Body of pancreas (tissue), 4 donors: ENCODE measurements around the gene SCN5A. TPM values are rescaled to one million over a fixed set of nuclear protein-coding genes. Genes with fewer than 3 reads are reported as not detected.

Source experiments
- ATAC-seq: fragments of 150-250 bp; one replicate; pipeline ENCODE4 v1.9.1; 2016
- DNase-seq, 4 donors: peaks; one replicate each; pipeline ENCODE4 v3.0.0-alpha.2; 2019
- H3K27ac ChIP-seq, 4 donors: fragments of 200-600 bp; sonication (generic); 1 replicate in 3 of 4; 2 replicates in 1 of 4; pipeline versions ENCODE4 v1.5.1 to v1.6.1; 2016 to 2019; ENCODE audit warnings: mild to moderate bottlenecking in 1 of 4, mixed read lengths in 1 of 4, moderate library complexity in 1 of 4
- H3K27me3 ChIP-seq, 2 donors: fragments of 200-600 bp; sonication (generic); one replicate each; pipeline ENCODE4 v1.6.0; 2016; ENCODE audit warnings: mild to moderate bottlenecking in 1 of 2
- H3K36me3 ChIP-seq, 2 donors: fragments of 200-600 bp; sonication (generic); replicated peaks in 1 of 2; 2 replicates each; pipeline ENCODE4 v1.5.1; 2016; ENCODE audit warnings: low read depth in 2 of 2; ENCODE audit not compliant: insufficient read depth in 1 of 2
- H3K4me1 ChIP-seq: fragments of 200-600 bp; sonication (generic); one replicate; pipeline ENCODE4 v1.6.0; 2016
- H3K4me3 ChIP-seq, 2 donors: fragments of 200-600 bp; sonication (generic); 1 replicate in 1 of 2; 2 replicates in 1 of 2; pipeline ENCODE4 v1.5.1; 2016 to 2019
- H3K9me3 ChIP-seq, 3 donors: fragments of 200-600 bp; sonication (generic); 1 replicate in 2 of 3; 2 replicates in 1 of 3; pipeline ENCODE4 v1.5.1; 2016
- CTCF ChIP-seq, 7 experiments: fragments of 450-650 bp in 4 of 7; fragments of 200-600 bp in 3 of 7; sonication (generic) in 3 of 7; IDR thresholded peaks; one replicate each; pipeline ENCODE4 v1.5.1; 2016 to 2019; ENCODE audit warnings: antibody characterized with exemption in 7 of 7
- POLR2A ChIP-seq, 3 donors: fragments of 450-650 bp; IDR thresholded peaks; one replicate each; pipeline ENCODE4 v1.6.1; 2016; ENCODE audit warnings: antibody characterized with exemption in 3 of 3, mild to moderate bottlenecking in 2 of 3
- WGBS, 2 donors: methylation state at CpG; one replicate each; pipeline ENCODE4 v1.1.5; 2017; 5-methylcytosine and 5-hydroxymethylcytosine counted together
- intact Hi-C: fragments of 100-400 bp; cut with DNase I; formaldehyde crosslinking; loops from one replicate; pipeline ENCODE4 v1.15.1; 2023
- total RNA-seq, 2 donors: library from RNA; depleted of rRNA; stranded (reverse); fragments of >200 nt; gene quantifications; one replicate each; pipeline ENCODE4 v1.1.0, GENCODE V29; 2016

SCN5A gene
- total RNA-seq, 2 donors from 2014 or later: 0.26 TPM; not detected in 1

DNA sequence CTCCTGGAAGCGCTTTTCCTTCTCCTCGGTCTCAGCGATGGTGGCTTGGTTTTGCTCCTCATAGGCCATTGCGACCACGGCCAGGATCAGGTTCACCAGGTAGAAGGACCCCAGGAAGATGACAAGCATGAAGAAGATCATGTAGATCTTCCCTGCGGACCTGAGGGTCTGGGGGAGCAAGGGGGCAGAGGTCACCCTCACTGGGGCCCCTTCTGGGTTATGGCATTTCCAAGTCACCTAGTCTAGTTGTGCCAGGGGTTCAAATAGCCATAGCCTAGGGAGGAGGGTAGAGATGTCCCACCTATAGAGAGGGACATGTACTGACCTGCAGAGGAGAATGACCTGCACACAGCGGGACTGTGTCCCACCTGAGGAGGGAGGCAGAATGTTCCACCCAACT lies 43.5 kb downstream of the SCN5A start:
- Histone ChIP-seq H3K9me3 (no peaks in the 10 kb centered on the region), H3K36me3 (no peaks in the 10 kb centered on the region), H3K4me1 (no peaks in the 10 kb centered on the region), H3K4me3 (no peak overlapping the region), H3K27me3 (no peaks in the 10 kb centered on the region), H3K27ac (no peak overlapping the region)
- DNase-seq: no peak
- intact Hi-C loops: no loop called here
- ATAC-seq: no peak
- 73 to 78% methylated on average over 4 to 7 of the region's 7 CpGs for WGBS, 2 donors
- TF ChIP-seq CTCF (IDR thresholded peaks at IDR 0.05): no peak
- no peak for TF ChIP-seq POLR2A (IDR thresholded peaks at IDR 0.05)

DNA sequence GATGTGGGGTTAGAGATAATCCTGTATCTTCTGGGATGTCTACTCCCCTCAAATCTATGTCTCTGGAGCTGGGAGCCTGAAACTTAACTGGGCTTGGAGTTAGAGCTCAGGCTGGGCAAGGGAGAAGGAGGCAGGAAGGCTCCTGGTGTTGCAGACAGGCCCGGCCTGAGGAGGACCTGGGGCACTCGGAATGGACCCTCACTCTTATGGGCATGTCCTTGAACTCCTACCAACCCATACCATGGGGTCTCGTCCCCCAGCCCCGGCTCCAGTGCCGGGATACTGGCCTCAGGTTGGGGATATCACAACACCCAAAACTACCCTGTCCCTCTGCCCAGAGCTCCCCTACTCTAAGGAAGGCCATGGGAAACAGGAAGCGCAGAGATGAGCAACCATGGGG lies 45.2 kb downstream of the SCN5A start:
- H3K27me3 ChIP-seq: no peaks in the 10 kb centered on the region
- no peaks in the 10 kb centered on the region for H3K36me3 ChIP-seq
- ATAC-seq: no peak
- H3K9me3 ChIP-seq: no peaks in the 10 kb centered on the region
- no peak for DNase-seq
- no peak overlapping the region for H3K4me3 ChIP-seq
- WGBS, 2 donors: 76 to 80% methylated on average over 6 of the region's 6 CpGs
- intact Hi-C loops: no loop called here
- H3K27ac ChIP-seq: no peak overlapping the region
- TF ChIP-seq POLR2A (IDR thresholded peaks at IDR 0.05): no peak
- TF ChIP-seq CTCF (IDR thresholded peaks at IDR 0.05): no peak
- H3K4me1 ChIP-seq: no peaks in the 10 kb centered on the region

- intact Hi-C loops: no loop called here
- no peak overlapping the region for H3K27ac ChIP-seq
- H3K4me1 ChIP-seq: no peaks in the 10 kb centered on the region
- TF ChIP-seq POLR2A (IDR thresholded peaks at IDR 0.05) (no peak), CTCF (IDR thresholded peaks at IDR 0.05) (no peak)
- H3K27me3 ChIP-seq: no peaks in the 10 kb centered on the region
- DNase-seq (no peak), ATAC-seq (no peak)
- no peak overlapping the region for H3K4me3 ChIP-seq
- H3K36me3 ChIP-seq: no peaks in the 10 kb centered on the region
- 64% methylated on average over 13 of the region's 16 CpGs; no CpG with 5 or more reads in 1 of the 2 donors for WGBS, 2 donors
- no peaks in the 10 kb centered on the region for H3K9me3 ChIP-seq
Observed at GRCh38 chr3:38603731-38604131, 45.8 kb downstream of the SCN5A start.

- ATAC-seq (no peak), DNase-seq (no peak)
- Histone ChIP-seq H3K36me3 (no peaks in the 10 kb centered on the region), H3K27me3 (no peaks in the 10 kb centered on the region), H3K4me1 (no peaks in the 10 kb centered on the region), H3K9me3 (no peaks in the 10 kb centered on the region), H3K27ac (no peak overlapping the region), H3K4me3 (no peak overlapping the region)
- intact Hi-C loops: no loop called here
- TF ChIP-seq CTCF (IDR thresholded peaks at IDR 0.05): no peak
- TF ChIP-seq POLR2A (IDR thresholded peaks at IDR 0.05): no peak
- WGBS, 2 donors: 71 to 75% methylated on average over 7 of the region's 7 CpGs
Observed at GRCh38 chr3:38602576-38603250, 46.8 kb downstream of the SCN5A start.

DNA sequence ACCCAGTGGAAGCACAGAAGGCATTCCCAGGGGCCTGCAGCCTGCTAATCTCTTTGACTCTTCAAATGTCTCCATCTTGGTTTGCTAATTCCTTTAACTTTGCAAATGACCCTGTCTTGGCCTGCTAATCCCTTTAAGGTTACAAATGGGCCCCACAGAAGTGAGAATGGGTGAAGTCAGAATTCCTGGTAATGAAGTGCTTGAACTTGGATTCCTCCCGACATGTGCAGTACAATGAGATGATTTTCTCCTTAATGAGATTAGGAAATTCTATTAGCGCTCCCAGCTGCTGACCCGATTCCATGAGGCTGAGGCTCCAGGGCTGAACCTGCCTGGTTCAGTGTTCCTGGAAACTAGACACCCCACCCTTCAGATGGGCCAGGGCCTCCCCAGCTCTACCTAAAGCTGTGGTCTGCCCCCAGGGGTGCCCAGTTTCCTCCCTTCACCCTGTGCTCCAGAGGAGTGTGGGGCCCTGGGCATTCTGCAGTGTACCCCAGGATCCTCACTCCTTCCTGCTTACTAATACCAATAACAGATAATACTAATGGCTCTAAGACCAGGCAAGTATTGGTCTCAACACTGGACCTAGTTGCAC lies 47.4 kb downstream of the SCN5A start:
- DNase-seq: no peak
- H3K9me3 ChIP-seq: no peaks in the 10 kb centered on the region
- WGBS, 2 donors: 80 to 84% methylated on average over 2 to 3 of the region's 3 CpGs

More for the DNA sequence above, 47.4 kb downstream of the SCN5A start:
- Histone ChIP-seq H3K4me3 (no peak overlapping the region), H3K4me1 (no peaks in the 10 kb centered on the region), H3K36me3 (no peaks in the 10 kb centered on the region), H3K27ac (no peak overlapping the region), H3K27me3 (no peaks in the 10 kb centered on the region)
- no peak for ATAC-seq
- TF ChIP-seq CTCF (IDR thresholded peaks at IDR 0.05) (no peak), POLR2A (IDR thresholded peaks at IDR 0.05) (no peak)
- intact Hi-C loops: no loop called here
